ENCODE results near the gene FAM83C. TPM values are rescaled to one million over a fixed set of nuclear protein-coding genes. Genes with fewer than 3 reads are reported as not detected.

FAM83C gene
- total RNA-seq, 1 experiment from 2014 or later, result not detected

DNA sequence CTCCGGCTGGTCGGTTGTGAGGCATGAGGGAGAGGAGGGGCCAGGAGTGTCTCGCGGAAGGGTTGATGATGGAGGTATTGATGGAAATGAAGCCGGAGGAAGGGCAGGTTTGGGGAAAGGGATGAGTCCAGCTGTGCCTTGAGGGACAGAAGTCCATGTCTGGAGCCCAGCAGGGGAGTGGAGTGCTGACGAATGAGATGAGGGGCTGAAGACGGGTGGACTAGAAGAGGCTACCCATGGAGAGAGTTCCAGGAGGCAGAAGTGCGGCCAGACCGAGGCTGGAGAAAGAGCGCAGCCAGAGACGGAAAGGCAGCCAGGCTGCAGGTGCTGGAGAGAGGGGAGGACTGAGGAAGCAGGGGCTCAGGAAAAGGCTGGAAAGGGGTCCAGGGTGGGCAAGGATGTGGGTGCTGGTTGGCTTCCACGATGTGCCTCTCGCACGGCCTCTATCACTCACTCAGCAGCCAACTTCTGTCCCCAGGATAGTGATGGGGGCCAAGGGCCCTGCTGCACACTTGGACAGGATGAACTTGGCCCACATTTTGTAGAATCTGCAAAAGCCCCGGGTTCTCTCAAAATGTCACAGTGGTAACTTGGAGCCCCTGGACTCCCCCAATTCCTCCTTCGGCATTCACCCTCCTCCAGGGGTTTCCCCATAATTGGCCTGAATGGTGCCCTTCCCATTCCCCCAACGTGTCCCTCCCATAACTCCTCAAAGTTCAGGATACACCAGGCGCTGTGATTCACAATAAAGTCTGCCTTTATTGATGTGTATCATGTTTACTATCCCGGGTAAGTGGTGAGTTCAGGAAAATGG, 7.0 kb downstream of the FAM83C start:
- TF ChIP-seq, protein P1, sequence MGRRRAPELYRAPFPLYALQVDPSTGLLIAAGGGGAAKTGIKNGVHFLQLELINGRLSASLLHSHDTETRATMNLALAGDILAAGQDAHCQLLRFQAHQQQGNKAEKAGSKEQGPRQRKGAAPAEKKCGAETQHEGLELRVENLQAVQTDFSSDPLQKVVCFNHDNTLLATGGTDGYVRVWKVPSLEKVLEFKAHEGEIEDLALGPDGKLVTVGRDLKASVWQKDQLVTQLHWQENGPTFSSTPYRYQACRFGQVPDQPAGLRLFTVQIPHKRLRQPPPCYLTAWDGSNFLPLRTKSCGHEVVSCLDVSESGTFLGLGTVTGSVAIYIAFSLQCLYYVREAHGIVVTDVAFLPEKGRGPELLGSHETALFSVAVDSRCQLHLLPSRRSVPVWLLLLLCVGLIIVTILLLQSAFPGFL (CRISPR knock-in tag; IDR thresholded peaks at IDR 0.05; ENCODE audit: borderline replicate concordance), result 0 out of 2 replicates have a peak, but pooled peaks have one; percentile 59
- TF ChIP-seq CBFB (CRISPR knock-in tag; IDR thresholded peaks at IDR 0.05; ENCODE audit: low read depth) (no peak), ETV6 (CRISPR knock-in tag; IDR thresholded peaks at IDR 0.05) (no peak), SMAD3 (CRISPR knock-in tag; IDR thresholded peaks at IDR 0.05; ENCODE audit: borderline replicate concordance) (no peak), NR1H2 (CRISPR knock-in tag; IDR thresholded peaks at IDR 0.05) (no peak), ZNF121 (CRISPR knock-in tag; IDR thresholded peaks at IDR 0.05) (no peak), ELF4 (CRISPR knock-in tag; IDR thresholded peaks at IDR 0.05; ENCODE audit: low read depth) (no peak), ZNF138 (CRISPR knock-in tag; conservative IDR thresholded peaks at IDR 0.05) (no peak)
- TF ChIP-seq, protein P2, sequence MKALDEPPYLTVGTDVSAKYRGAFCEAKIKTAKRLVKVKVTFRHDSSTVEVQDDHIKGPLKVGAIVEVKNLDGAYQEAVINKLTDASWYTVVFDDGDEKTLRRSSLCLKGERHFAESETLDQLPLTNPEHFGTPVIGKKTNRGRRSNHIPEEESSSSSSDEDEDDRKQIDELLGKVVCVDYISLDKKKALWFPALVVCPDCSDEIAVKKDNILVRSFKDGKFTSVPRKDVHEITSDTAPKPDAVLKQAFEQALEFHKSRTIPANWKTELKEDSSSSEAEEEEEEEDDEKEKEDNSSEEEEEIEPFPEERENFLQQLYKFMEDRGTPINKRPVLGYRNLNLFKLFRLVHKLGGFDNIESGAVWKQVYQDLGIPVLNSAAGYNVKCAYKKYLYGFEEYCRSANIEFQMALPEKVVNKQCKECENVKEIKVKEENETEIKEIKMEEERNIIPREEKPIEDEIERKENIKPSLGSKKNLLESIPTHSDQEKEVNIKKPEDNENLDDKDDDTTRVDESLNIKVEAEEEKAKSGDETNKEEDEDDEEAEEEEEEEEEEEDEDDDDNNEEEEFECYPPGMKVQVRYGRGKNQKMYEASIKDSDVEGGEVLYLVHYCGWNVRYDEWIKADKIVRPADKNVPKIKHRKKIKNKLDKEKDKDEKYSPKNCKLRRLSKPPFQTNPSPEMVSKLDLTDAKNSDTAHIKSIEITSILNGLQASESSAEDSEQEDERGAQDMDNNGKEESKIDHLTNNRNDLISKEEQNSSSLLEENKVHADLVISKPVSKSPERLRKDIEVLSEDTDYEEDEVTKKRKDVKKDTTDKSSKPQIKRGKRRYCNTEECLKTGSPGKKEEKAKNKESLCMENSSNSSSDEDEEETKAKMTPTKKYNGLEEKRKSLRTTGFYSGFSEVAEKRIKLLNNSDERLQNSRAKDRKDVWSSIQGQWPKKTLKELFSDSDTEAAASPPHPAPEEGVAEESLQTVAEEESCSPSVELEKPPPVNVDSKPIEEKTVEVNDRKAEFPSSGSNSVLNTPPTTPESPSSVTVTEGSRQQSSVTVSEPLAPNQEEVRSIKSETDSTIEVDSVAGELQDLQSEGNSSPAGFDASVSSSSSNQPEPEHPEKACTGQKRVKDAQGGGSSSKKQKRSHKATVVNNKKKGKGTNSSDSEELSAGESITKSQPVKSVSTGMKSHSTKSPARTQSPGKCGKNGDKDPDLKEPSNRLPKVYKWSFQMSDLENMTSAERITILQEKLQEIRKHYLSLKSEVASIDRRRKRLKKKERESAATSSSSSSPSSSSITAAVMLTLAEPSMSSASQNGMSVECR (CRISPR knock-in tag; IDR thresholded peaks at IDR 0.05; ENCODE audit: borderline replicate concordance), result no peak
- TF ChIP-seq, protein P3, sequence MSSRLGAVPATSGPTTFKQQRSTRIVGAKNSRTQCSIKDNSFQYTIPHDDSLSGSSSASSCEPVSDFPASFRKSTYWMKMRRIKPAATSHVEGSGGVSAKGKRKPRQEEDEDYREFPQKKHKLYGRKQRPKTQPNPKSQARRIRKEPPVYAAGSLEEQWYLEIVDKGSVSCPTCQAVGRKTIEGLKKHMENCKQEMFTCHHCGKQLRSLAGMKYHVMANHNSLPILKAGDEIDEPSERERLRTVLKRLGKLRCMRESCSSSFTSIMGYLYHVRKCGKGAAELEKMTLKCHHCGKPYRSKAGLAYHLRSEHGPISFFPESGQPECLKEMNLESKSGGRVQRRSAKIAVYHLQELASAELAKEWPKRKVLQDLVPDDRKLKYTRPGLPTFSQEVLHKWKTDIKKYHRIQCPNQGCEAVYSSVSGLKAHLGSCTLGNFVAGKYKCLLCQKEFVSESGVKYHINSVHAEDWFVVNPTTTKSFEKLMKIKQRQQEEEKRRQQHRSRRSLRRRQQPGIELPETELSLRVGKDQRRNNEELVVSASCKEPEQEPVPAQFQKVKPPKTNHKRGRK (CRISPR knock-in tag; IDR thresholded peaks at IDR 0.05; ENCODE audit: borderline replicate concordance), result no peak
- TF ChIP-seq, protein P4, sequence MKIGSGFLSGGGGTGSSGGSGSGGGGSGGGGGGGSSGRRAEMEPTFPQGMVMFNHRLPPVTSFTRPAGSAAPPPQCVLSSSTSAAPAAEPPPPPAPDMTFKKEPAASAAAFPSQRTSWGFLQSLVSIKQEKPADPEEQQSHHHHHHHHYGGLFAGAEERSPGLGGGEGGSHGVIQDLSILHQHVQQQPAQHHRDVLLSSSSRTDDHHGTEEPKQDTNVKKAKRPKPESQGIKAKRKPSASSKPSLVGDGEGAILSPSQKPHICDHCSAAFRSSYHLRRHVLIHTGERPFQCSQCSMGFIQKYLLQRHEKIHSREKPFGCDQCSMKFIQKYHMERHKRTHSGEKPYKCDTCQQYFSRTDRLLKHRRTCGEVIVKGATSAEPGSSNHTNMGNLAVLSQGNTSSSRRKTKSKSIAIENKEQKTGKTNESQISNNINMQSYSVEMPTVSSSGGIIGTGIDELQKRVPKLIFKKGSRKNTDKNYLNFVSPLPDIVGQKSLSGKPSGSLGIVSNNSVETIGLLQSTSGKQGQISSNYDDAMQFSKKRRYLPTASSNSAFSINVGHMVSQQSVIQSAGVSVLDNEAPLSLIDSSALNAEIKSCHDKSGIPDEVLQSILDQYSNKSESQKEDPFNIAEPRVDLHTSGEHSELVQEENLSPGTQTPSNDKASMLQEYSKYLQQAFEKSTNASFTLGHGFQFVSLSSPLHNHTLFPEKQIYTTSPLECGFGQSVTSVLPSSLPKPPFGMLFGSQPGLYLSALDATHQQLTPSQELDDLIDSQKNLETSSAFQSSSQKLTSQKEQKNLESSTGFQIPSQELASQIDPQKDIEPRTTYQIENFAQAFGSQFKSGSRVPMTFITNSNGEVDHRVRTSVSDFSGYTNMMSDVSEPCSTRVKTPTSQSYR (CRISPR knock-in tag; IDR thresholded peaks at IDR 0.05), result no peak
- TF ChIP-seq, protein P5, sequence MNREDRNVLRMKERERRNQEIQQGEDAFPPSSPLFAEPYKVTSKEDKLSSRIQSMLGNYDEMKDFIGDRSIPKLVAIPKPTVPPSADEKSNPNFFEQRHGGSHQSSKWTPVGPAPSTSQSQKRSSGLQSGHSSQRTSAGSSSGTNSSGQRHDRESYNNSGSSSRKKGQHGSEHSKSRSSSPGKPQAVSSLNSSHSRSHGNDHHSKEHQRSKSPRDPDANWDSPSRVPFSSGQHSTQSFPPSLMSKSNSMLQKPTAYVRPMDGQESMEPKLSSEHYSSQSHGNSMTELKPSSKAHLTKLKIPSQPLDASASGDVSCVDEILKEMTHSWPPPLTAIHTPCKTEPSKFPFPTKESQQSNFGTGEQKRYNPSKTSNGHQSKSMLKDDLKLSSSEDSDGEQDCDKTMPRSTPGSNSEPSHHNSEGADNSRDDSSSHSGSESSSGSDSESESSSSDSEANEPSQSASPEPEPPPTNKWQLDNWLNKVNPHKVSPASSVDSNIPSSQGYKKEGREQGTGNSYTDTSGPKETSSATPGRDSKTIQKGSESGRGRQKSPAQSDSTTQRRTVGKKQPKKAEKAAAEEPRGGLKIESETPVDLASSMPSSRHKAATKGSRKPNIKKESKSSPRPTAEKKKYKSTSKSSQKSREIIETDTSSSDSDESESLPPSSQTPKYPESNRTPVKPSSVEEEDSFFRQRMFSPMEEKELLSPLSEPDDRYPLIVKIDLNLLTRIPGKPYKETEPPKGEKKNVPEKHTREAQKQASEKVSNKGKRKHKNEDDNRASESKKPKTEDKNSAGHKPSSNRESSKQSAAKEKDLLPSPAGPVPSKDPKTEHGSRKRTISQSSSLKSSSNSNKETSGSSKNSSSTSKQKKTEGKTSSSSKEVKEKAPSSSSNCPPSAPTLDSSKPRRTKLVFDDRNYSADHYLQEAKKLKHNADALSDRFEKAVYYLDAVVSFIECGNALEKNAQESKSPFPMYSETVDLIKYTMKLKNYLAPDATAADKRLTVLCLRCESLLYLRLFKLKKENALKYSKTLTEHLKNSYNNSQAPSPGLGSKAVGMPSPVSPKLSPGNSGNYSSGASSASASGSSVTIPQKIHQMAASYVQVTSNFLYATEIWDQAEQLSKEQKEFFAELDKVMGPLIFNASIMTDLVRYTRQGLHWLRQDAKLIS (CRISPR knock-in tag; IDR thresholded peaks at IDR 0.05; ENCODE audit: borderline replicate concordance), result no peak
- TF ChIP-seq, protein P6, sequence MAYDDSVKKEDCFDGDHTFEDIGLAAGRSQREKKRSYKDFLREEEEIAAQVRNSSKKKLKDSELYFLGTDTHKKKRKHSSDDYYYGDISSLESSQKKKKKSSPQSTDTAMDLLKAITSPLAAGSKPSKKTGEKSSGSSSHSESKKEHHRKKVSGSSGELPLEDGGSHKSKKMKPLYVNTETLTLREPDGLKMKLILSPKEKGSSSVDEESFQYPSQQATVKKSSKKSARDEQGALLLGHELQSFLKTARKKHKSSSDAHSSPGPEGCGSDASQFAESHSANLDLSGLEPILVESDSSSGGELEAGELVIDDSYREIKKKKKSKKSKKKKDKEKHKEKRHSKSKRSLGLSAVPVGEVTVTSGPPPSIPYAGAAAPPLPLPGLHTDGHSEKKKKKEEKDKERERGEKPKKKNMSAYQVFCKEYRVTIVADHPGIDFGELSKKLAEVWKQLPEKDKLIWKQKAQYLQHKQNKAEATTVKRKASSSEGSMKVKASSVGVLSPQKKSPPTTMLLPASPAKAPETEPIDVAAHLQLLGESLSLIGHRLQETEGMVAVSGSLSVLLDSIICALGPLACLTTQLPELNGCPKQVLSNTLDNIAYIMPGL (CRISPR knock-in tag; IDR thresholded peaks at IDR 0.05), result peak; percentile 7; the same call in 1 of the 2 replicates
- ChIA-PET CTCF (interaction anchor here (0.9 to 2.4 kb wide), 8 partner anchors 12 to 301 kb away, joined by 3 to 14 read pairs (median 5); no protein-coding TSS in a partner anchor), POLR2A (interaction anchor here (0.6 to 2.0 kb wide), 8 partner anchors 10 to 1913 kb away, joined by 3 to 12 read pairs (median 4); partner anchors contain the start of genes CEP250 and EDEM2)
- ATAC-seq (peak; percentile 5), DNase-seq (ENCODE audit: low spot score) (no peak)
- H3K4me3 Mint-ChIP-seq, result peak overlapping the region; percentile 94
- no peaks in the 10 kb centered on the region; the same call in none of the 2 replicates for H3K27me3 Mint-ChIP-seq (ENCODE audit: low read depth)
- peak overlapping the region; percentile 38 for H3K27ac Mint-ChIP-seq
- H3K4me1 Mint-ChIP-seq, result peaks cover 18% of the 10 kb centered on the region
- H3K9me3 Mint-ChIP-seq, result no peaks in the 10 kb centered on the region
- H3K36me3 Mint-ChIP-seq, result peaks cover 15% of the 10 kb centered on the region
